Effector memory CD4-positive, alpha-beta T cell (primary cell): ENCODE results near the gene LDLRAD3.

ENCODE experiments used
- DNase-seq, 3 donors: peaks; one replicate each; pipeline ENCODE4 v3.0.0-alpha.2; 2020
- H3K27ac ChIP-seq: 2 replicates; pipeline ENCODE4 v1.7.0; 2013; ENCODE audit warnings: mild to moderate bottlenecking, low read length, moderate library complexity; ENCODE audit not compliant: insufficient read depth, poor library complexity, severe bottlenecking
- H3K27me3 ChIP-seq: replicated peaks from 2 replicates; pipeline ENCODE4 v1.7.0; 2013; ENCODE audit warnings: mild to moderate bottlenecking, low read length; ENCODE audit not compliant: insufficient read depth, control insufficient read depth, poor library complexity, severe bottlenecking
- H3K36me3 ChIP-seq: 2 replicates; pipeline ENCODE4 v1.7.0; 2013; ENCODE audit warnings: mild to moderate bottlenecking, low read length, moderate library complexity; ENCODE audit not compliant: control insufficient read depth, insufficient read depth
- H3K4me1 ChIP-seq: 2 replicates; pipeline ENCODE4 v1.7.0; 2013; ENCODE audit warnings: low read length, mild to moderate bottlenecking; ENCODE audit not compliant: control insufficient read depth, insufficient read depth, poor library complexity, severe bottlenecking
- H3K4me3 ChIP-seq: 2 replicates; pipeline ENCODE4 v1.7.0; 2013; ENCODE audit warnings: low read length, low read depth, mild to moderate bottlenecking; ENCODE audit not compliant: insufficient read depth, poor library complexity, severe bottlenecking
- H3K9me3 ChIP-seq: 2 replicates; pipeline ENCODE4 v1.7.0; 2013; ENCODE audit warnings: mild to moderate bottlenecking, low read length, moderate library complexity; ENCODE audit not compliant: control insufficient read depth

The LDLRAD3 gene

GRCh38 chr11:36230779-36231699 lies 287.2 kb downstream of the LDLRAD3 start:
- H3K27ac ChIP-seq: no peak overlapping the region
- no peaks in the 10 kb centered on the region for H3K4me1 ChIP-seq
- H3K9me3 ChIP-seq: no peaks in the 10 kb centered on the region
- no peak for DNase-seq
- no peaks in the 10 kb centered on the region for H3K27me3 ChIP-seq
- H3K4me3 ChIP-seq: no peak overlapping the region
- H3K36me3 ChIP-seq: no peaks in the 10 kb centered on the region

- Histone ChIP-seq H3K4me3 (no peak overlapping the region), H3K27ac (no peak overlapping the region), H3K36me3 (no peaks in the 10 kb centered on the region), H3K9me3 (no peaks in the 10 kb centered on the region), H3K4me1 (no peaks in the 10 kb centered on the region), H3K27me3 (no peaks in the 10 kb centered on the region)
- DNase-seq: no peak
Measured at GRCh38 chr11:36233204-36233603, 289.3 kb downstream of the LDLRAD3 start.

GRCh38 chr11:36234825-36235224 lies 291.0 kb downstream of the LDLRAD3 start:
- no peaks in the 10 kb centered on the region for H3K27me3 ChIP-seq
- no peaks in the 10 kb centered on the region for H3K4me1 ChIP-seq
- H3K27ac ChIP-seq: no peak overlapping the region
- H3K9me3 ChIP-seq: no peaks in the 10 kb centered on the region
- H3K4me3 ChIP-seq: no peak overlapping the region
- no peak for DNase-seq
- no peaks in the 10 kb centered on the region for H3K36me3 ChIP-seq

- Histone ChIP-seq H3K36me3 (no peaks in the 10 kb centered on the region), H3K27me3 (no peaks in the 10 kb centered on the region), H3K27ac (no peak overlapping the region), H3K9me3 (no peaks in the 10 kb centered on the region), H3K4me3 (no peak overlapping the region), H3K4me1 (no peaks in the 10 kb centered on the region)
- no peak for DNase-seq
Measured at GRCh38 chr11:36235750-36236149, 291.9 kb downstream of the LDLRAD3 start.

GRCh38 chr11:36237391-36237790 lies 293.5 kb downstream of the LDLRAD3 start:
- H3K4me1 ChIP-seq: no peaks in the 10 kb centered on the region

GRCh38 chr11:36238036-36238631 lies 294.3 kb downstream of the LDLRAD3 start:
- Histone ChIP-seq H3K36me3 (no peaks in the 10 kb centered on the region), H3K27ac (no peak overlapping the region), H3K4me1 (no peaks in the 10 kb centered on the region), H3K27me3 (no peaks in the 10 kb centered on the region), H3K4me3 (no peak overlapping the region), H3K9me3 (no peaks in the 10 kb centered on the region)
- no peak for DNase-seq

More at GRCh38 chr11:36237391-36237790, 293.5 kb downstream of the LDLRAD3 start:
- Histone ChIP-seq H3K9me3 (no peaks in the 10 kb centered on the region), H3K36me3 (no peaks in the 10 kb centered on the region), H3K4me3 (no peak overlapping the region), H3K27ac (no peak overlapping the region), H3K27me3 (no peaks in the 10 kb centered on the region)
- DNase-seq: no peak

- H3K36me3 ChIP-seq: no peaks in the 10 kb centered on the region
- no peaks in the 10 kb centered on the region for H3K27me3 ChIP-seq
- no peaks in the 10 kb centered on the region for H3K4me1 ChIP-seq
- no peak overlapping the region for H3K4me3 ChIP-seq
- H3K27ac ChIP-seq: no peak overlapping the region
- H3K9me3 ChIP-seq: no peaks in the 10 kb centered on the region
- DNase-seq: no peak
Measured at GRCh38 chr11:36238881-36239280, 295.0 kb downstream of the LDLRAD3 start.

- Histone ChIP-seq H3K27ac (no peak overlapping the region), H3K9me3 (no peaks in the 10 kb centered on the region), H3K4me3 (no peak overlapping the region), H3K27me3 (no peaks in the 10 kb centered on the region), H3K36me3 (no peaks in the 10 kb centered on the region), H3K4me1 (no peaks in the 10 kb centered on the region)
- no peak for DNase-seq
Measured at GRCh38 chr11:36239636-36240035, 295.8 kb downstream of the LDLRAD3 start.

- no peaks in the 10 kb centered on the region for H3K27me3 ChIP-seq
- no peaks in the 10 kb centered on the region for H3K9me3 ChIP-seq
- no peaks in the 10 kb centered on the region for H3K36me3 ChIP-seq
- H3K27ac ChIP-seq: no peak overlapping the region
- no peak for DNase-seq
- H3K4me1 ChIP-seq: no peaks in the 10 kb centered on the region
- no peak overlapping the region for H3K4me3 ChIP-seq
Measured at GRCh38 chr11:36240173-36240572, 296.3 kb downstream of the LDLRAD3 start.

- no peaks in the 10 kb centered on the region for H3K9me3 ChIP-seq
- DNase-seq: no peak
- no peak overlapping the region for H3K27ac ChIP-seq
- no peak overlapping the region for H3K4me3 ChIP-seq
- no peaks in the 10 kb centered on the region for H3K36me3 ChIP-seq
- no peaks in the 10 kb centered on the region for H3K27me3 ChIP-seq
- H3K4me1 ChIP-seq: no peaks in the 10 kb centered on the region
Measured at GRCh38 chr11:36240801-36241200, 296.9 kb downstream of the LDLRAD3 start.
